Hematopoietic multipotent progenitor cell treated with erythropoietin and hydrocortisone succinate and interleukin-3 and kit ligand, for 15 days (in vitro differentiated cells): ENCODE measurements around the gene RTL10.

Experiments
- DNase-seq: peaks from one replicate; pipeline ENCODE4 v3.0.0-alpha.2; 2015; ENCODE audit warnings: low spot score

Gene RTL10

GRCh38 chr22:19862619-19863246 is 8.1 kb upstream of the RTL10 start:
- DNase-seq, result no peak

- no peak for DNase-seq
These were observed 5.3 kb upstream of the RTL10 start for GRCh38 chr22:19859861-19860510.

- DNase-seq, result no peak
These were observed 2.7 kb upstream of the RTL10 start for GRCh38 chr22:19857382-19857781.

- DNase-seq, result peak; percentile 68
These were observed 1.1 kb upstream of the RTL10 start for GRCh38 chr22:19855504-19856409.

- peak; percentile 14 for DNase-seq
These were observed 546 bp downstream of the RTL10 start for GRCh38 chr22:19853879-19854777.

- no peak for DNase-seq
These were observed 1.4 kb downstream of the RTL10 start for GRCh38 chr22:19853058-19853878.

GRCh38 chr22:19852177-19852781 is 2.4 kb downstream of the RTL10 start:
- no peak for DNase-seq

GRCh38 chr22:19851291-19852176 is 3.1 kb downstream of the RTL10 start:
- DNase-seq, result no peak

GRCh38 chr22:19850763-19851109 is 3.9 kb downstream of the RTL10 start:
- DNase-seq, result no peak

GRCh38 chr22:19849835-19850762 is 4.6 kb downstream of the RTL10 start:
- no peak for DNase-seq

- no peak for DNase-seq
These were observed 6.1 kb downstream of the RTL10 start for GRCh38 chr22:19848298-19849224.

GRCh38 chr22:19847345-19847632 is 7.4 kb downstream of the RTL10 start:
- no peak for DNase-seq

- DNase-seq, result no peak
These were observed 7.9 kb downstream of the RTL10 start for GRCh38 chr22:19846620-19847344.

GRCh38 chr22:19845054-19845722 is 9.5 kb downstream of the RTL10 start:
- DNase-seq, result no peak

- DNase-seq, result no peak
These were observed 10.2 kb downstream of the RTL10 start for GRCh38 chr22:19844377-19845053.

GRCh38 chr22:19843857-19844376 is 10.8 kb downstream of the RTL10 start:
- DNase-seq, result no peak
